Measurements from ENCODE around the gene S100A1.

S100A1 gene

DNA sequence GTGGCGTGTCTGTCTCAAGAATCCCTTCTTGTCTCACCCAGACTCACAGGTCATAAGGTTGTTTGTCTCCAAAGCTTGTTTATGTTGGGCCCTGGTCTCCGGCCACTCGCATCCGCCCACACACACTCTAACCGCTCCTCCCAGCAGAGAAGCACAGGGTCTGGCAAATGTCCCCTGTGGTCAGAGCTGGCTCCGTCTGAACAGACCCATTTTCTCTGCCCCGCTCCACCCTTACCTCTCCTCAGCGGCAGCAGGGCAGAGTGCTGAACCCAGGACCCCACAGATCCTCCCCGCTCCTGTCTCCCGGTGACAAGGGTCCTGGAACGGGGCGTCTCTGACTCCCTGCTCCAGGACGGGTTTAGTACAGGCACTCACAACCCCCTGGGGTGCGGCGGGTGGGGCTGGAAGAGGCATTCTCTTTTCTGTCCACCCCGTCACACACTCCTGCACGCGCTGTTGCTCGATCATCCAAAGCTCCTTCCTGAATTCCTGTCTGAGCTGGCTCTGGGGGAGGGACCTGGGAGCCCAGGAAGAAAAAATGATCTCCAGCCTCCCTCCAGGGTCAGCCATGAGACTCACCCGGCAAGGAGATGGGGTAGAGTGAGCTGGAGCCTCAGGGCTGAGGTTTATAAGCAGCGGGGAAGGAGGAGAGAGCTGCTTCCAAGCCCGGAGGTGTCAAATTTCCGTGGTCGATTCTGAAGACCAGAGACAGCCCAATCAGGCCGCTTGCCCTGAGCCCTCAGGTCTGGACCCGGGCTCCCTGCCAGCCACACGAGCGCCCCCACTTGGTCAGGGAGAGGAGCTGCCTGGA is 1.1 kb upstream of the S100A1 start, which contains the start of gene S100A13:
TSS of gene S100A13 (minus strand) at position 602 of the 811 bp plus-strand sequence. CDS start 1,033 bp downstream, outside the sequence.
- Histone ChIP-seq H3K4me1 (ENCODE audit: control insufficient read depth, low read length) (peaks cover 66% of the 10 kb centered on the region), H3K9me2 (replicated peaks; ENCODE audit: control insufficient read depth, low read length) (no peaks in the 10 kb centered on the region), H4K20me1 (ENCODE audit: control insufficient read depth, insufficient read depth, low read depth, low read length) (no peaks in the 10 kb centered on the region), H3K79me2 (ENCODE audit: control insufficient read depth, low read length) (peaks cover 10% of the 10 kb centered on the region), H3K36me3 (ENCODE audit: control insufficient read depth, low read length) (peaks cover 14% of the 10 kb centered on the region), H3F3A (ENCODE audit: control insufficient read depth, insufficient read depth) (peaks cover 2% of the 10 kb centered on the region; the same call in 1 of the 2 replicates), H3K4me2 (ENCODE audit: low read length) (peak within 1 kb of the TSS; percentile 92), H3K27me3 (ENCODE audit: control insufficient read depth, low read length) (no peaks in the 10 kb centered on the region), H3K9me3 (ENCODE audit: control insufficient read depth, insufficient read depth, low read length) (no peaks in the 10 kb centered on the region), H3K4me3 (ENCODE audit: low read length) (peak within 1 kb of the TSS; percentile 87), H3K27ac (ENCODE audit: low read depth, low read length) (peak within 1 kb of the TSS; percentile 62)
- TF ChIP-seq EZH2phosphoT487 (IDR thresholded peaks at IDR 0.05; ENCODE audit: borderline replicate concordance, low read length) = no peak
- TF ChIP-seq, protein P1, sequence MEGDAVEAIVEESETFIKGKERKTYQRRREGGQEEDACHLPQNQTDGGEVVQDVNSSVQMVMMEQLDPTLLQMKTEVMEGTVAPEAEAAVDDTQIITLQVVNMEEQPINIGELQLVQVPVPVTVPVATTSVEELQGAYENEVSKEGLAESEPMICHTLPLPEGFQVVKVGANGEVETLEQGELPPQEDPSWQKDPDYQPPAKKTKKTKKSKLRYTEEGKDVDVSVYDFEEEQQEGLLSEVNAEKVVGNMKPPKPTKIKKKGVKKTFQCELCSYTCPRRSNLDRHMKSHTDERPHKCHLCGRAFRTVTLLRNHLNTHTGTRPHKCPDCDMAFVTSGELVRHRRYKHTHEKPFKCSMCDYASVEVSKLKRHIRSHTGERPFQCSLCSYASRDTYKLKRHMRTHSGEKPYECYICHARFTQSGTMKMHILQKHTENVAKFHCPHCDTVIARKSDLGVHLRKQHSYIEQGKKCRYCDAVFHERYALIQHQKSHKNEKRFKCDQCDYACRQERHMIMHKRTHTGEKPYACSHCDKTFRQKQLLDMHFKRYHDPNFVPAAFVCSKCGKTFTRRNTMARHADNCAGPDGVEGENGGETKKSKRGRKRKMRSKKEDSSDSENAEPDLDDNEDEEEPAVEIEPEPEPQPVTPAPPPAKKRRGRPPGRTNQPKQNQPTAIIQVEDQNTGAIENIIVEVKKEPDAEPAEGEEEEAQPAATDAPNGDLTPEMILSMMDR (IDR thresholded peaks at IDR 0.05; ENCODE audit: low read depth, low read length, poor library complexity, severe bottlenecking) = peak; percentile 97

DNA sequence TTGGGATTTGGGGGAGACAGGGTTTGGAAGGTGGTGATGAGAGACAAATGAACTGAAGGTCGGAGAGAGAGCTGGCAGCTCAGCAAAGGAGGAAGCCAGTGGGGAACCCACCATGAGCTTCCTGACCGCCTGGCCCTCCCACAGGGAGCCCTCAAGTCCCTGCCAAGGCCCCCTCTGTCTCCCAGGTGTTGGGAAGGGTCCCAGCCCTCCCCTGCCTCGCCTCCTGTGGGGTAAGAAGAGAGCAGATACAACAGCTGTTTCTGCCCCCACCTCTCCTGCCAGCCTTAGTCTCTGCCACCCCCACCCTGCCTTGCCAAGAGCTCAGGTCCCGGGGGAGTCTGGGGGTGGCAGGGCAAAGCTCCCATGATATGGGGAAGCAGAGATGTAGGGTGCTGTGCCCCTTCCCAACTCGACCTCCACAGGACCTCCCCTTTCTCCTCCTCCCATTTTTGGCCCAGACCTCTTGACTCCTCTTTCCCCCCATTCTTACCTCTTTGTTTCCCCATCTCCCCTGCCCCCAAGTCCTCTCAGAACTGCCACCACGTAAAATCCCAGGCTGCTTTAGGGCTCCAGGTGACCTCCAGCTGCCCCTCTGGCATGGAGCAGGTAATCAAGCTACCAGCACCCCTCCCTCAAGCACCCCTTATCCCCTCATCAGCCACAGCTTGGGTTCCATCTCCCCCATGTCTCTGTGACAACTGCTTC is 556 bp downstream of the S100A1 start:
- H3K9me2 ChIP-seq (replicated peaks; ENCODE audit: control insufficient read depth, low read length) = no peaks in the 10 kb centered on the region
- no peaks in the 10 kb centered on the region for H4K20me1 ChIP-seq (ENCODE audit: control insufficient read depth, insufficient read depth, low read depth, low read length)
- H3K27me3 ChIP-seq (ENCODE audit: control insufficient read depth, low read length) = no peaks in the 10 kb centered on the region
- H3K4me3 ChIP-seq (ENCODE audit: low read length) = no peak overlapping the region
- no peak overlapping the region for H3K27ac ChIP-seq (ENCODE audit: low read depth, low read length)
- peaks cover 7% of the 10 kb centered on the region; the same call in 1 of the 2 replicates for H3K36me3 ChIP-seq (ENCODE audit: control insufficient read depth, low read length)
- peaks cover 10% of the 10 kb centered on the region for H3K79me2 ChIP-seq (ENCODE audit: control insufficient read depth, low read length)
- H3K4me1 ChIP-seq (ENCODE audit: control insufficient read depth, low read length) = peaks cover 55% of the 10 kb centered on the region
- H3K4me2 ChIP-seq (ENCODE audit: low read length) = 0 out of 2 replicates have a peak overlapping the region, but pooled peaks have one; percentile 5
- H3K9me3 ChIP-seq (ENCODE audit: control insufficient read depth, insufficient read depth, low read length) = no peaks in the 10 kb centered on the region
- TF ChIP-seq, protein P1 (IDR thresholded peaks at IDR 0.05; ENCODE audit: low read depth, low read length, poor library complexity, severe bottlenecking) = no peak
- TF ChIP-seq EZH2phosphoT487 (IDR thresholded peaks at IDR 0.05; ENCODE audit: borderline replicate concordance, low read length) = no peak
- peaks cover 2% of the 10 kb centered on the region; the same call in 1 of the 2 replicates for H3F3A ChIP-seq (ENCODE audit: control insufficient read depth, insufficient read depth)

DNA sequence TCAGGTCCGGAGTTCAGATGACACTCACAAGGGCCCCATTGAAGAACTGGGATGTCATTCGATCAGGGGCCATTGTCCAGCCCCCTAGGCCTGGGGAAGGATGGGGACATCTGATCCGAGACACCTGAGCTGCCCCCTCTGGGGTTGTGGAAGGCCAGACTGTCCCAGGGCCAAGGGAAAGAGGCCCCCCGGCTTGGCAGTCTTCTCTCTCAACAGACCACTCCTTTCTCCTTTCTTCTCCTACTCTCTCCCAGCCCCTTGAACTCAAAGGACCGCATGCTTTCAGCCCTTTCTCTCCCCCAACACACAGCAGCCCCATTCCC is 1.1 kb downstream of the S100A1 start:
- Histone ChIP-seq H3K4me3 (ENCODE audit: low read length) (no peak overlapping the region), H3K9me3 (ENCODE audit: control insufficient read depth, insufficient read depth, low read length) (no peaks in the 10 kb centered on the region), H4K20me1 (ENCODE audit: control insufficient read depth, insufficient read depth, low read depth, low read length) (no peaks in the 10 kb centered on the region), H3F3A (ENCODE audit: control insufficient read depth, insufficient read depth) (peaks cover 5% of the 10 kb centered on the region; the same call in 1 of the 2 replicates), H3K9me2 (replicated peaks; ENCODE audit: control insufficient read depth, low read length) (no peaks in the 10 kb centered on the region), H3K4me2 (ENCODE audit: low read length) (no peak overlapping the region), H3K4me1 (ENCODE audit: control insufficient read depth, low read length) (peaks cover 50% of the 10 kb centered on the region), H3K27ac (ENCODE audit: low read depth, low read length) (no peak overlapping the region), H3K79me2 (ENCODE audit: control insufficient read depth, low read length) (peaks cover 13% of the 10 kb centered on the region), H3K36me3 (ENCODE audit: control insufficient read depth, low read length) (peaks cover 7% of the 10 kb centered on the region), H3K27me3 (ENCODE audit: control insufficient read depth, low read length) (no peaks in the 10 kb centered on the region)
- TF ChIP-seq, protein P1 (IDR thresholded peaks at IDR 0.05; ENCODE audit: low read depth, low read length, poor library complexity, severe bottlenecking) = no peak
- TF ChIP-seq EZH2phosphoT487 (IDR thresholded peaks at IDR 0.05; ENCODE audit: borderline replicate concordance, low read length) = no peak
